Sigmoid colon (tissue), 7 donors: ENCODE measurements around the gene DDX21. TPM values are rescaled to one million over a fixed set of nuclear protein-coding genes. Genes with fewer than 3 reads are reported as not detected.

Experiments
- DNase-seq: peaks from one replicate; pipeline ENCODE4 v3.0.0-alpha.2; 2019
- H3K27ac ChIP-seq, 4 donors: fragments of 200-600 bp; sonication (generic); one replicate each; pipeline ENCODE4 v1.5.1; 2016 to 2019; ENCODE audit warnings: mild to moderate bottlenecking in 1 of 4
- H3K27me3 ChIP-seq, 3 donors: fragments of 200-600 bp; sonication (generic); one replicate each; pipeline ENCODE4 v1.5.1; 2019; ENCODE audit warnings: mild to moderate bottlenecking in 1 of 3
- H3K36me3 ChIP-seq, 4 donors: fragments of 200-600 bp; sonication (generic); one replicate each; pipeline ENCODE4 v1.5.1; 2016 to 2019
- H3K4me1 ChIP-seq, 4 donors: fragments of 200-600 bp; sonication (generic); one replicate each; pipeline ENCODE4 v1.5.1; 2017 to 2019
- H3K4me3 ChIP-seq, 4 donors: fragments of 200-600 bp; sonication (generic); one replicate each; pipeline ENCODE4 v1.5.1; 2017 to 2019; ENCODE audit warnings: mild to moderate bottlenecking in 2 of 4, moderate library complexity in 1 of 4
- H3K9me3 ChIP-seq, 4 donors: fragments of 200-600 bp in 3 of 4; sonication (generic) in 3 of 4; one replicate each; pipeline versions ENCODE4 v1.5.1 to v1.6.1; 2013 to 2019
- EP300 ChIP-seq, 4 donors: sonication (generic); formaldehyde crosslinking; IDR thresholded peaks; one replicate each; pipeline ENCODE4 v1.6.1; 2017; ENCODE audit warnings: antibody characterized with exemption in 4 of 4
- POLR2A ChIP-seq, 2 donors: fragments of 450-650 bp; IDR thresholded peaks; one replicate each; pipeline ENCODE4 v1.6.1; 2016; ENCODE audit warnings: antibody characterized with exemption in 2 of 2, mild to moderate bottlenecking in 2 of 2, moderate library complexity in 2 of 2
- POLR2AphosphoS5 ChIP-seq, 4 donors: sonication (generic); formaldehyde crosslinking; IDR thresholded peaks; one replicate each; pipeline ENCODE4 v1.6.1; 2017; ENCODE audit warnings: antibody characterized with exemption in 4 of 4
- WGBS, 2 donors: extraction: QIAGEN DNeasy Blood & Tissue Kit; methylation state at CpG; one replicate each; pipeline ENCODE4 v1.1.7; 2013; 5-methylcytosine and 5-hydroxymethylcytosine counted together
- intact Hi-C: fragments of 100-400 bp; cut with DNase I; formaldehyde crosslinking; loops from one replicate; pipeline ENCODE4 v1.15.1; 2023
- polyA plus RNA-seq, 3 donors: library from polyadenylated mRNA; stranded (reverse); fragments of 200-250 nt; gene quantifications; one replicate each; pipeline ENCODE4 v1.2.3, GENCODE V29; 2013
- total RNA-seq, 4 donors: library from RNA; depleted of rRNA; stranded (reverse); fragments of >200 nt; gene quantifications; one replicate each; pipeline ENCODE4 v1.1.0, GENCODE V29; 2016
- TF ChIP-seq, protein P1 (sequence below), 4 experiments: fragments of 450-650 bp in 3 of 4; fragments of 200-600 bp in 1 of 4; IDR thresholded peaks; one replicate each; pipeline ENCODE4 v1.5.1; 2016 to 2019; ENCODE audit warnings: antibody characterized with exemption in 4 of 4, mild to moderate bottlenecking in 3 of 4, moderate library complexity in 2 of 4
- donor health status: healthy with polysubstance abuse.
- donor health status: Bipolar disorder and iron deficiency.
- donor health status: healthy.

DDX21 gene
- total and polyA plus RNA-seq, 7 donors, result 16.8 to 64.9 (median 28.9) TPM

DNA sequence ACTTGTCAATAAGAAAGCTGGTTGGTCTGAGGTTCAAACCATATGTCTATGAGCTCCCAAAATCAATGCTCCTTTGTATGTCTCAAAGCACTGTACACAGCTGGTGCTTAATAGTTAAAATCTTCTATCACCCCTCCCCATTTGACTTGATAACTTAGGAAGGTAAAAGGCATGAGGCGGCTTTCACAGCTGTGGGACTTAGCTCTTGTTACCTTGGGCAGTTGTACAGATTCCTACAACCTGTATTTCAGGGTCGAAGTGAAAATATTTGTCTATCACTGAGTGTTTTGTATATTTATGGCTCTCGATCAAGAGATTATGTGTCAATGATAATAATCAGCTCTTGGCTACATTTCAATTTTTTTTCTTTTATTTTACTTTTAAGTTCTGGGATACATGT, 31.6 kb downstream of the DDX21 start:
- H3K4me3 ChIP-seq, result peak overlapping the region in 1 of 4 donors; percentile 92
- peaks cover 0 to 38% (median 35%) of the 10 kb centered on the region in 4 donors for H3K4me1 ChIP-seq
- WGBS, 2 donors, result 66 to 86% methylated on average over 3 of the region's 3 CpGs
- peaks cover 0 to 33% (median 3%) of the 10 kb centered on the region in 4 donors for H3K36me3 ChIP-seq
- no peak overlapping the region for H3K27ac ChIP-seq
- TF ChIP-seq POLR2A (IDR thresholded peaks at IDR 0.05) (no peak), EP300 (IDR thresholded peaks at IDR 0.05) (no peak), POLR2AphosphoS5 (IDR thresholded peaks at IDR 0.05) (no peak)
- no peaks in the 10 kb centered on the region for H3K27me3 ChIP-seq
- intact Hi-C loops, result loop anchor here (2.0 to 10.0 kb wide), 2 partner anchors 135 to 197 kb away; partner anchors contain the start of gene SUPV3L1
- no peak for DNase-seq
- H3K9me3 ChIP-seq, result no peaks in the 10 kb centered on the region

DNA sequence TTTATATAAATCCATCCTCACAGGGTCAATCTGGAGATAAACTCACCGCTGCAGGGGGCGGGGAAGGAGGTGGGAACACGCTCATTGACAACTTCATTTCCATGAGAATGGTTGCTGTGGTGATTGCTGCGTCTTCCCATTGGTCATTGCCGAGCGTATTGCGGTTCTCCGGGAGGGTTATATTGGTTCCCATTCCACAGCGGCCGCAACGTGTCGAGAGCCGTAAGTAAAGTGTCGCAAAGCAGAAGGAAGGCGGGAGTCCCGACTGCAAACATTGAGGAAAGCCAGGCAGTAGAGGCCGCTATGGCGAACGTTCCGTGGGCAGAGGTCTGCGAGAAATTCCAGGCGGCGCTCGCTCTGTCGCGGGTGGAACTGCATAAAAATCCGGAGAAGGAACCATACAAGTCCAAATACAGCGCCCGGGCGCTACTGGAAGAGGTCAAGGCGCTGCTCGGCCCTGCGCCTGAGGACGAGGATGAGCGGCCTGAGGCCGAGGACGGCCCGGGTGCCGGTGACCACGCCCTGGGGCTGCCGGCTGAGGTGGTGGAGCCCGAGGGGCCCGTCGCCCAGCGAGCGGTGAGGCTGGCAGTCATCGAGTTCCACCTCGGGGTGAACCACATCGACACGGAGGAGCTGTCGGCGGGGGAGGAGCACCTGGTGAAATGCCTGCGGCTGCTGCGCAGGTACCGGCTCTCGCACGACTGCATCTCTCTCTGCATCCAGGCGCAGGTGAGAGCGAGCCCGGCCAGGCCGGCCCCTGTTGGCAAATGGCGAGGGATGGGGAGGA, 32.8 kb downstream of the DDX21 start, which contains the start of gene KIFBP:
Gene KIFBP, plus strand, starts transcription at position 274 of the 787 bp plus-strand sequence. Its CDS starts 30 bp downstream, at position 304.
- TF ChIP-seq, protein P1, sequence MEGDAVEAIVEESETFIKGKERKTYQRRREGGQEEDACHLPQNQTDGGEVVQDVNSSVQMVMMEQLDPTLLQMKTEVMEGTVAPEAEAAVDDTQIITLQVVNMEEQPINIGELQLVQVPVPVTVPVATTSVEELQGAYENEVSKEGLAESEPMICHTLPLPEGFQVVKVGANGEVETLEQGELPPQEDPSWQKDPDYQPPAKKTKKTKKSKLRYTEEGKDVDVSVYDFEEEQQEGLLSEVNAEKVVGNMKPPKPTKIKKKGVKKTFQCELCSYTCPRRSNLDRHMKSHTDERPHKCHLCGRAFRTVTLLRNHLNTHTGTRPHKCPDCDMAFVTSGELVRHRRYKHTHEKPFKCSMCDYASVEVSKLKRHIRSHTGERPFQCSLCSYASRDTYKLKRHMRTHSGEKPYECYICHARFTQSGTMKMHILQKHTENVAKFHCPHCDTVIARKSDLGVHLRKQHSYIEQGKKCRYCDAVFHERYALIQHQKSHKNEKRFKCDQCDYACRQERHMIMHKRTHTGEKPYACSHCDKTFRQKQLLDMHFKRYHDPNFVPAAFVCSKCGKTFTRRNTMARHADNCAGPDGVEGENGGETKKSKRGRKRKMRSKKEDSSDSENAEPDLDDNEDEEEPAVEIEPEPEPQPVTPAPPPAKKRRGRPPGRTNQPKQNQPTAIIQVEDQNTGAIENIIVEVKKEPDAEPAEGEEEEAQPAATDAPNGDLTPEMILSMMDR (IDR thresholded peaks at IDR 0.05), result no peak
- TF ChIP-seq EP300 (IDR thresholded peaks at IDR 0.05), result no peak
- peak; percentile 79 to 91 for TF ChIP-seq POLR2A (IDR thresholded peaks at IDR 0.05)
- peak; percentile 92 to 98 (median 96) for TF ChIP-seq POLR2AphosphoS5 (IDR thresholded peaks at IDR 0.05)
- H3K4me1 ChIP-seq, result peaks cover 0 to 49% (median 46%) of the 10 kb centered on the region in 4 donors
- 0% methylated on average over 62 of the region's 62 CpGs for WGBS, 2 donors

DNA sequence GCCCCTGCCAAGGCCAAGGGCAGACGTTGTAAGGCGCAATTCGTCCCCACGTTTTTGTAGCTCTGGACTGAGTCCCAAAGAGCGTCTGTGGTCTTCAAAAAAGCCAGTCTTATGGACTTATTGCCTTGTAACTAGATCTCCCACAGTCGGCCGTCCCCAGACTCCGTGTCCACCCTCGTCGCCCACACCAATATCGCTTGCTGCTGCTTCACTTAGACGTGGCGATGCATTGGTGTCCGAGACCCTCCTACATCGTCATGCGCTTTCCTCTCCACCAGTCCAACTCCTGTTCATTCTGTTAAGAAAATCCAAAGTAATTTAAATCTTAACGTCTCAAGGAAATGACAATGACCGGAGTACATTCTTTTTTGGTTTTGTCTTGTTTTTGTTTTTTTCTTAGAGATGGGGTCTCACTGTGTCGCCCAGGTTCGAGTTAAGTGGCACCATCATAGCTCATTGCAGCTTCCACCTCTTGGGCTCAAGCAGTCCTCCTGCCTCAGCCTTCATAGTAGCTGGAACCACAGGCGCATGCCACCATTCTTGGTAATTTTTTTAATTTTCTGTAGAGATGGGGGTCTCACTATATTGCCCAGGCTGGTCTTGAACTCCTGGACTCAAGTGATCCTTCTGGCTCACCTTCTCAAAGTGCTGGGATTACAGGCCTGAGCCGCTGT, 33.5 kb downstream of the DDX21 start:
- Histone ChIP-seq H3K27me3 (no peaks in the 10 kb centered on the region), H3K9me3 (no peaks in the 10 kb centered on the region), H3K36me3 (peaks cover 0 to 15% (median 0%) of the 10 kb centered on the region in 4 donors), H3K4me3 (peak overlapping the region; percentile 80 to 97 (median 92)), H3K4me1 (peaks cover 0 to 56% (median 48%) of the 10 kb centered on the region in 4 donors), H3K27ac (peak overlapping the region; percentile 88 to 90 (median 88))
- no peak for TF ChIP-seq POLR2A (IDR thresholded peaks at IDR 0.05)
- TF ChIP-seq, protein P1 (IDR thresholded peaks at IDR 0.05), result no peak
- no peak for TF ChIP-seq POLR2AphosphoS5 (IDR thresholded peaks at IDR 0.05)
- no peak for TF ChIP-seq EP300 (IDR thresholded peaks at IDR 0.05)
- no peak for DNase-seq
- intact Hi-C loops, result loop anchor here (1.0 to 10.0 kb wide), 3 partner anchors 104 to 195 kb away; partner anchors contain the start of gene SUPV3L1
- WGBS, 2 donors, result 13 to 24% methylated on average over 22 of the region's 22 CpGs

More for the DNA sequence above, 32.8 kb downstream of the DDX21 start, which contains the start of gene KIFBP:
- H3K27me3 ChIP-seq, result no peaks in the 10 kb centered on the region
- intact Hi-C loops, result loop anchor here (1.0 to 10.0 kb wide), 3 partner anchors 105 to 196 kb away; partner anchors contain the start of gene SUPV3L1
- DNase-seq, result peak; percentile 97
- peaks cover 0 to 22% (median 0%) of the 10 kb centered on the region in 4 donors for H3K36me3 ChIP-seq
- H3K9me3 ChIP-seq, result no peaks in the 10 kb centered on the region
- peak within 1 kb of the TSS; percentile 80 to 97 (median 92) for H3K4me3 ChIP-seq
- H3K27ac ChIP-seq, result peak within 1 kb of the TSS; percentile 88 to 90 (median 88)

DNA sequence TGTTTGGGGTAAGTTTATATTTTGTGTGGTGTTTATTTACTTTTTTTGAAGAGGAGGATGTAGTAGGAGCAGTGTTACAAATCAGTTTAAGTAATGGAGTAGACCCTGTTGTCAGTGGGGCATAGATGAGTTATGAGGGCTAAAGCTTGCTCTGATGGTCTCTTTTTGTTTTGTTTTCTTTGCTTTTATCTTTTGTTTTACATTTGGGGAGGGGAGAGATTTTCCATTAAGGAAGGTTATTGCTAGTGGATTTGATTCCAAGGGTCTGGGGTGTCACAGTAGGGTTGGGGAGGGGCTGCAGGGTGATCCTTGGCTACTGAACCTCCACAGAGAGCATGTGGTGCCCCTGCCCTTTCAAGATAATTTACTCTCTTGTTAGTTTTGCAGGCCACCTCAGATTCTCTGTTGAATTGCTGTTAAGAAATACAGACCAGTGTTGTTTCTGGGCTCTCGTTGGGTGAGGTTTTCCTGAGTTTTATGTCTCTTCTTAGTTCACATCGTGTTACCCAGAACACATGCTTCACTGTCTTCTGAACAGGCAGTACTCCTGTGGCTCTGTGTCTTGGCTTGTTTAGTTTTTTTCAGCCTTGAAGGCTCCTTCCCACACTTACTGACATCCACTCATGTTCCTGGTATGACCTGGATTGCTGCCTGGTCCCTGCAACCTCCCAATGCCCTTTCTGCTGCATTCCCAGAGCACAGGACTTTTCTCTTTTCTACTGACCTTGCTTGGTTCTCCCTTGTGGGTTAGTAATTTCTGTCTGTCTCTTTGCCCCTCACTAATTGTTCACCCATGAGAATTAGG, 36.9 kb downstream of the DDX21 start:
- Histone ChIP-seq H3K27ac (peak overlapping the region; percentile 41 to 73 (median 64)), H3K9me3 (no peaks in the 10 kb centered on the region), H3K36me3 (no peaks in the 10 kb centered on the region), H3K4me1 (peaks cover 0 to 60% (median 51%) of the 10 kb centered on the region in 4 donors), H3K4me3 (no peak overlapping the region), H3K27me3 (no peaks in the 10 kb centered on the region)
- 60 to 68% methylated on average over 2 of the region's 2 CpGs for WGBS, 2 donors
- peak; percentile 17 to 62 (median 53) for TF ChIP-seq POLR2AphosphoS5 (IDR thresholded peaks at IDR 0.05)
- TF ChIP-seq, protein P1 (IDR thresholded peaks at IDR 0.05), result no peak
- no peak for TF ChIP-seq EP300 (IDR thresholded peaks at IDR 0.05)
- intact Hi-C loops, result no loop called here
- DNase-seq, result peak; percentile 74
